Measurements from ENCODE around the gene CHST15.
A peak's percentile ranks its signal among the peaks of the same experiment; 100 is the strongest.

Gene CHST15

GRCh38 chr10:124027651-124028050 is 65.7 kb downstream of the CHST15 start:
- Histone ChIP-seq H3K9me3 (no peaks in the 10 kb centered on the region), H3K36me3 (no peaks in the 10 kb centered on the region), H3K27me3 (no peaks in the 10 kb centered on the region), H3K4me1 (no peaks in the 10 kb centered on the region; the same call in 1 of the 2 replicates), H3K4me3 (ENCODE audit: low read depth, low read length) (no peak overlapping the region)
- DNase-seq = no peak
- TF ChIP-seq CTCF (IDR thresholded peaks at IDR 0.05; ENCODE audit: low read depth, low read length) = no peak

DNA sequence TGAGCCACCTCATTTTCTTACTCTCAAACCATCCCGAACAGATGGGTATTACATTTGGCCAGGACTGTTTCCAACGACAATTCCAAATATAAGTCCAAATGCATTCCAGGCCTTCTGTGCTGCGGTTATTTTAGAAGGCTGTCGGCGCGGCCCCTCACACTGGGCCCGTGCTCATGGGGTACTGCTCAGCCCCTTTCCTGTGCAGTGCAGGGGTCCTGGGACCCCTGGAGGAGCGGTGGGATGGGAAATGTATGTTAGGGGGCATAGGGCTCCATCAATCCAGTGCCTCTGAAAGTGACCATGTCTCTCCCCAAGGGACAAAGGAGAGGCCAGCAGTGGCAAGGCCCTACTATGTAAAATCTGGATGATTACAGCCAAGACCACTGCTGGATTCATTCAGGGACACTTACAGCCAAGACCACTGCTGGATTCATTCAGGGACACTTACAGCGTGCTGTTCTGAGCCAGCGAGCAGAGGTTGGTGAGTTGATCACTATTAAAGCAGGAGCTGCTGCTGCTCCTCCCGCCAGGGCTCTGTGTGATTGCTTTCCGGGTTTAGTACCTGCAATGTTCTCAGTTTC is 66.3 kb downstream of the CHST15 start:
- Histone ChIP-seq H3K36me3 (no peaks in the 10 kb centered on the region), H3K27me3 (no peaks in the 10 kb centered on the region)

DNA sequence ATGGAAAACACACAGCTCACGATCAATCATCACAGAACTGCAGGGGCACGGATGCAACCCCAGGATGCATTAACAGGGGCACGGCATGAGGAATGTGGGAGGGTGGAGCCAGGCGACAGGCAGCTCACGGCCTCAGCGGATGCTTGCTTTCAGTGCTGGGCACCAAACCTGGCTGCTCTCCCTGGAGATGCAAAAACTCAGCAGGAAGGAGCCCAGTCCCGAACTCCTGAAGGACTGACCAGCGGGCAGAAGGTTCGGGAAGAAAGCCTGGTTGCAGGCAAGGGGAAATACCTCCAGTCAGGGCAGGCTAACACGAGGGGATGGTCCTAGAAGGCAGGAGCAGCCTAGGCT is 66.8 kb downstream of the CHST15 start:
- Histone ChIP-seq H3K36me3 (no peaks in the 10 kb centered on the region), H3K9me3 (no peaks in the 10 kb centered on the region), H3K4me1 (no peaks in the 10 kb centered on the region; the same call in 1 of the 2 replicates), H3K27me3 (no peaks in the 10 kb centered on the region), H3K4me3 (ENCODE audit: low read depth, low read length) (no peak overlapping the region)
- no peak for DNase-seq
- no peak for TF ChIP-seq CTCF (IDR thresholded peaks at IDR 0.05; ENCODE audit: low read depth, low read length)

More for the DNA sequence above, 66.3 kb downstream of the CHST15 start:
- Histone ChIP-seq H3K4me3 (ENCODE audit: low read depth, low read length) (no peak overlapping the region), H3K9me3 (no peaks in the 10 kb centered on the region), H3K4me1 (no peaks in the 10 kb centered on the region; the same call in 1 of the 2 replicates)
- no peak for TF ChIP-seq CTCF (IDR thresholded peaks at IDR 0.05; ENCODE audit: low read depth, low read length)
- DNase-seq = no peak

DNA sequence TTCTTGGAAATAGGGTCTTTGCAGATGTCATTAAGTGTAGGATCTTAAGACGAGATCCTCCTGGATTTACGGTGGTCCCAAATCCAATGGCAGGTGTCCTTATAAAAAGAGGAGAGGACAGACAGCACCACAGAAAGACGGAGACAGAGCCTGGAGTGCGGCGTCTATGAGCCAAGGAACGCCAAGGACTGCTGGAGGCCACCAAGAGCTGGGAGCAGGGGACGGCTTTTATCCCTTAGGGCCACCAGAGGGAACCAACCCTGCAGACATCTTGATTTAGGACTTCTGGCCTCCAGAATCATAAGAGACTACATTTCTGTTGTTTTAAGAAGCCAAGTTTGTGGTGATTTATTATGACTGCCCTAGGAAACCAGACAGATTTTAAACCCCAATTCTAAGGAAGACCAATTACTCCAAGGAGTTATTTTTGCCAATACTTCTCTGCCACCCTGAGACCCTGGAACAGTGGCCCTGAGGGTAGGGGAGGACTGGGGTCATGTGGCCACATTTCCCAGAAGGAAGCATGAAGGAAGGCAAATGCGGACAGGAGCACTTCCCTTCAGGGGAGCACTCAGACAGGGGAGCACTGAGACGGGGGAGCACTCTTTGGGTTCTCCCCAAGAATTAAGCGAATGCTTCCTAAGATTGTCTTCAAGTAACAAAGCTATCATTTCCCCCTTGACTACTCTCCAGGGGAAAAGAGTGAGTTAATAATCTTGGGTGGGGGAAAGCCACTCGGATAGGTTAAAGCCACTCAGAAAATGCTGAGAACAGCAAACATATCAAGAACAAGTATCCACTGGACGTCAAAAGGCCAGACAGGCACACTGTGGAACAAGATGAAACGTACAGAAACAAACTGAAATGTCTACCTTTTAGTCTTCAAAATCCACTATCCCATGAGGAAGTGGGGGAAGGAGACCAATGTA is 67.5 kb downstream of the CHST15 start:
- Histone ChIP-seq H3K9me3 (no peaks in the 10 kb centered on the region), H3K4me3 (ENCODE audit: low read depth, low read length) (no peak overlapping the region), H3K27me3 (no peaks in the 10 kb centered on the region), H3K36me3 (no peaks in the 10 kb centered on the region), H3K4me1 (no peaks in the 10 kb centered on the region; the same call in 1 of the 2 replicates)
- TF ChIP-seq CTCF (IDR thresholded peaks at IDR 0.05; ENCODE audit: low read depth, low read length) = peak; percentile 57
- peak; percentile 51 for DNase-seq

DNA sequence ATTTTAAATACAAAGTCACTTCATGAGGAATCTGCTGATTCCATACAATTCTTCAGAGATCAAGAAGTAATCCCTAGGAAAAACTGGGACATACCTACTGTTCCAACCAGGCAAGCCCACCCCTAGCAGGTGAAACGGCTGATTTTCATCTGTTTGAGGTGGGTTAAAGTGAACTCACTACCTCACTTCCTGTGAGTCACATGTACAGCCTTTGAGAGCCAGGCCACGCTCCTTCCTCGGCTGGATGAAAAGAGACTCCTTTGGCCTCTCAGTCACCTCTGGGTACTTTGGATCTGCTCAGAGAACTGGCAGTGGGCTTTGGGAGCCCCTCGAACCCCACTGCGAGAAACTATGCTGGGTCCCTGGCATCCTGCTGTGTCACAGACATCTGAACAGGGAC is 68.2 kb downstream of the CHST15 start:
- no peaks in the 10 kb centered on the region for H3K9me3 ChIP-seq
- H3K4me3 ChIP-seq (ENCODE audit: low read depth, low read length) = no peak overlapping the region
- DNase-seq = no peak
- no peak for TF ChIP-seq CTCF (IDR thresholded peaks at IDR 0.05; ENCODE audit: low read depth, low read length)
- no peaks in the 10 kb centered on the region for H3K36me3 ChIP-seq
- H3K4me1 ChIP-seq = no peaks in the 10 kb centered on the region; the same call in 1 of the 2 replicates
- H3K27me3 ChIP-seq = no peaks in the 10 kb centered on the region

GRCh38 chr10:124022066-124022465 is 71.3 kb downstream of the CHST15 start:
- Histone ChIP-seq H3K27me3 (no peaks in the 10 kb centered on the region), H3K4me1 (no peaks in the 10 kb centered on the region; the same call in 1 of the 2 replicates), H3K4me3 (ENCODE audit: low read depth, low read length) (no peak overlapping the region), H3K9me3 (no peaks in the 10 kb centered on the region), H3K36me3 (no peaks in the 10 kb centered on the region)
- no peak for TF ChIP-seq CTCF (IDR thresholded peaks at IDR 0.05; ENCODE audit: low read depth, low read length)
- no peak for DNase-seq

Data from BE2C (cell line).